ENCODE measurements around the gene ATP9B.

Gene ATP9B

GRCh38 chr18:79425569-79425886, 356.3 kb downstream of the ATP9B start:
- Histone ChIP-seq H3K27me3 (ENCODE audit: insufficient read depth, low read length, poor library complexity, severe bottlenecking) (peaks cover 7% of the 10 kb centered on the region), H3K4me2 (ENCODE audit: low read depth, low read length, poor library complexity, severe bottlenecking) (no peak overlapping the region), H3K4me1 (ENCODE audit: insufficient read depth, low read length, poor library complexity, severe bottlenecking) (no peaks in the 10 kb centered on the region), H4K20me1 (ENCODE audit: insufficient read depth, low read length, poor library complexity, severe bottlenecking) (no peaks in the 10 kb centered on the region), H3K9ac (ENCODE audit: low read depth, low read length, poor library complexity, severe bottlenecking) (no peak overlapping the region), H3F3A (ENCODE audit: low read depth) (no peaks in the 10 kb centered on the region), H2AFZ (ENCODE audit: low read length) (no peak overlapping the region), H3K9me2 (replicated peaks; ENCODE audit: low read depth, low read length) (no peaks in the 10 kb centered on the region), H3K9me3 (ENCODE audit: insufficient read depth, low read depth, low read length) (no peaks in the 10 kb centered on the region), H3K79me2 (ENCODE audit: insufficient read depth, low read length) (peaks cover 4% of the 10 kb centered on the region; the same call in 1 of the 2 replicates), H3K36me3 (ENCODE audit: insufficient read depth, low read length) (peaks cover 19% of the 10 kb centered on the region; the same call in 1 of the 2 replicates), H3K4me3 (ENCODE audit: low read length, poor library complexity, severe bottlenecking) (no peak overlapping the region)
- no peak for TF ChIP-seq EZH2phosphoT487 (IDR thresholded peaks at IDR 0.05; ENCODE audit: borderline replicate concordance)
- no peak for TF ChIP-seq CTCF (conservative IDR thresholded peaks at IDR 0.05; ENCODE audit: low read length)

DNA sequence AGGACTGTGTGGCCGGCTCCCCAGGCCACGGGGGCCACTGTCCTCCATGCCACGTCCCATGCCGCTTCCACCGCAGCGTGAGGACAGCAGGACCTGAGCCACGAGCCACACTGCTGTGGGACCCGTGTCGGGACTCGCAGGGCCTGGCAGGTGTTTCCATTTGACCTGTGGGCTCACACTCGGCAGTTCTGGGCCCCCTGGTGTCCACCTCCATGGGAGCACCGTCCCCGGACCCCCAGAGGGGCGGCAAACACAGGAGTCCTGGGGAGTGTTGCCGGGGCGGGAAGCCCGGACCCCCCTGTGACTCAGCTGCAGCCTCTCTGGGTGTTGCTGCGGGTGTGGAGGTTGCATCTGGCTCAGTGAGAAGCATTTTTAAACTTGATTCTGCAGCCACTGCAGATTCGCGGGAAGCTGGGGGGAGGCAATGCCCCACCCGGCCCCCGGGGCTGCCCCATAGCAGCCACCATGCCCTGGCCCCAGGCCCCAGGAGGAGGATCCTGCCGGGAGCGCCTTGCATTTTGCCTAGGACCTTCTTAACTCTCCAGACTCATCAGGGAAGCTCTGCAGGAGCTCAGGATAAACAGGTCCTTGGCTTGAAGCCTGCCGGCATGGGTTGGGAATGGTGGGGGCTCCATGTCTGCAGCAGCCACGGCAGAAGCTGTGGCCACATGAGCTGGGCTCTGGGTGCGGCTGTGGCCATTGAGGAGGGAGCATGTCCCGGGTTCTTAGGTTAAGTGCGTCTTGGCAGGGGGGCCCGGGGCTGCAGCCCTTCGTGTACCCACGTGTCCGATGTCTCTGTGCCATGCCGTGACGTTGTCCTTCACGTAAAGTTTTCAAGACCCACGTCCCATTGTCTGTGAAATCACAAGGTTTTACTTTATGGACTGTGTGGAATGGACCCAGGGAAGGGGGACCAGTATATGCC, 357.4 kb downstream of the ATP9B start:
- no peak overlapping the region for H3K4me2 ChIP-seq (ENCODE audit: low read depth, low read length, poor library complexity, severe bottlenecking)
- no peaks in the 10 kb centered on the region for H3F3A ChIP-seq (ENCODE audit: low read depth)
- H3K9me2 ChIP-seq (replicated peaks; ENCODE audit: low read depth, low read length), result no peaks in the 10 kb centered on the region
- no peak for TF ChIP-seq EZH2phosphoT487 (IDR thresholded peaks at IDR 0.05; ENCODE audit: borderline replicate concordance)
- no peak for TF ChIP-seq CTCF (conservative IDR thresholded peaks at IDR 0.05; ENCODE audit: low read length)
- peaks cover 8% of the 10 kb centered on the region; the same call in 1 of the 2 replicates for H3K79me2 ChIP-seq (ENCODE audit: insufficient read depth, low read length)
- no peaks in the 10 kb centered on the region for H3K4me1 ChIP-seq (ENCODE audit: insufficient read depth, low read length, poor library complexity, severe bottlenecking)
- peaks cover 9% of the 10 kb centered on the region; the same call in 1 of the 2 replicates for H3K36me3 ChIP-seq (ENCODE audit: insufficient read depth, low read length)
- no peak overlapping the region for H3K9ac ChIP-seq (ENCODE audit: low read depth, low read length, poor library complexity, severe bottlenecking)
- peaks cover 7% of the 10 kb centered on the region for H3K27me3 ChIP-seq (ENCODE audit: insufficient read depth, low read length, poor library complexity, severe bottlenecking)
- H3K9me3 ChIP-seq (ENCODE audit: insufficient read depth, low read depth, low read length), result no peaks in the 10 kb centered on the region
- no peak overlapping the region for H2AFZ ChIP-seq (ENCODE audit: low read length)
- no peaks in the 10 kb centered on the region for H4K20me1 ChIP-seq (ENCODE audit: insufficient read depth, low read length, poor library complexity, severe bottlenecking)
- H3K4me3 ChIP-seq (ENCODE audit: low read length, poor library complexity, severe bottlenecking), result no peak overlapping the region

DNA sequence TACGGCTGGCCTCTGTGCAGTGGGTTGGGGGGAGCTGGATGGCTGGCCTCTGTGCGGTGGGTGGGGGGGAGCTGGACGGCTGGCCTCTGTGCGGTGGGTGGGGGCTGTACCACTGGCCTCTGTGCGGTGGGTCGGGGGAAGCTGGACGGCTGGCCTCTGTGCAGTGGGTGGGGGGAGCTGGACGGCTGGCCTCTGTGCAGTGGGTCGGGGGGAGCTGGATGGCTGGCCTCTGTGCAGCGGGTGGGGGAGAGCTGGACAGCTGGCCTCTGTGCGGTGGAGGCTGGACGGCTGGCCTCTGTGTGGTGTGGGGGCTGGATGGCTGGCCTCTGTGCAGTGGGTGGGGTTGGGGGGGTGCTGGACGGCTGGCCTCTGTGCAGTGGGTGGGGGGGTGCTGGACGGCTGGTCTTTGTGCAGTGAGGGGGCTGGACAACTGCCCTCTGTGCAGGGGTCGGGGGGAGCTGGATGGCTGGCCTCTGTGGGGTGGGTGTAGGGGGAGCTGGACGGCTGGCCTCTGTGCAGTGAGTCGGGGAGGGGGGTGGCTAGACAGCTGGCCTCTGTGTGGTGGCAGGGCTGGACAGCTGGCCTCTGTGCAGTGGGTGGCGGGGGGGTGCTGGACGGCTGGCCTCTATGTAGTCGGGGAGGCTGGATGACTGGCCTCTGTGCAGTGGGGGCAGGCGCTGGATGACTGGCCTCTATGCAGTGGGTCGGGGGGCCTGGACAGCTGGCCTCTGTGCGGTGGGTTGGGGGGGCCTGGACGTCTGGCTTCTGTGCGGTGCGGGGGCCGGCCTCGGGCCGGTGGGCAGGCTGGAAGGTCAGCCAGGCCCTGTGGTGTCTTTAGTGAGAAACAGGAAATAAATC, 358.4 kb downstream of the ATP9B start:
- no peaks in the 10 kb centered on the region for H3K36me3 ChIP-seq (ENCODE audit: insufficient read depth, low read length)

More for the DNA sequence above, 358.4 kb downstream of the ATP9B start:
- H3K9me3 ChIP-seq (ENCODE audit: insufficient read depth, low read depth, low read length), result no peaks in the 10 kb centered on the region
- H3K79me2 ChIP-seq (ENCODE audit: insufficient read depth, low read length), result peaks cover 6% of the 10 kb centered on the region; the same call in 1 of the 2 replicates
- no peak overlapping the region for H2AFZ ChIP-seq (ENCODE audit: low read length)
- H4K20me1 ChIP-seq (ENCODE audit: insufficient read depth, low read length, poor library complexity, severe bottlenecking), result no peaks in the 10 kb centered on the region
- H3K27me3 ChIP-seq (ENCODE audit: insufficient read depth, low read length, poor library complexity, severe bottlenecking), result peaks cover 7% of the 10 kb centered on the region
- no peak overlapping the region for H3K4me2 ChIP-seq (ENCODE audit: low read depth, low read length, poor library complexity, severe bottlenecking)
- H3K4me1 ChIP-seq (ENCODE audit: insufficient read depth, low read length, poor library complexity, severe bottlenecking), result no peaks in the 10 kb centered on the region
- no peaks in the 10 kb centered on the region for H3F3A ChIP-seq (ENCODE audit: low read depth)
- no peak for TF ChIP-seq CTCF (conservative IDR thresholded peaks at IDR 0.05; ENCODE audit: low read length)
- TF ChIP-seq EZH2phosphoT487 (IDR thresholded peaks at IDR 0.05; ENCODE audit: borderline replicate concordance), result no peak
- H3K9me2 ChIP-seq (replicated peaks; ENCODE audit: low read depth, low read length), result no peaks in the 10 kb centered on the region
- H3K9ac ChIP-seq (ENCODE audit: low read depth, low read length, poor library complexity, severe bottlenecking), result no peak overlapping the region
- H3K4me3 ChIP-seq (ENCODE audit: low read length, poor library complexity, severe bottlenecking), result no peak overlapping the region

Measured in Loucy (cell line).